Right atrium auricular region (tissue), 2 donors: Measurements from ENCODE around the gene MRTFB. TPM values are rescaled to one million over a fixed set of nuclear protein-coding genes. Genes with fewer than 3 reads are reported as not detected.
A peak's percentile ranks its signal among the peaks of the same experiment; 100 is the strongest.

Experiments
- DNase-seq: peaks from one replicate; pipeline ENCODE4 v3.0.0-alpha.2; 2019; ENCODE audit warnings: low spot score
- H3K27ac ChIP-seq, 2 donors: fragments of 200-600 bp; sonication (generic); 1 replicate in 1 of 2; 2 replicates in 1 of 2; pipeline ENCODE4 v1.5.1; 2016 to 2019
- H3K27me3 ChIP-seq, 2 donors: fragments of 200-600 bp; sonication (generic); one replicate each; pipeline versions ENCODE4 v1.5.1 to v1.6.0; 2017 to 2019
- H3K36me3 ChIP-seq: fragments of 200-600 bp; sonication (generic); one replicate; pipeline ENCODE4 v1.5.1; 2016
- H3K4me1 ChIP-seq, 2 donors: fragments of 200-600 bp; sonication (generic); one replicate each; pipeline versions ENCODE4 v1.5.1 to v1.6.0; 2017 to 2019
- H3K4me3 ChIP-seq, 2 donors: fragments of 200-600 bp; sonication (generic); 1 replicate in 1 of 2; 2 replicates in 1 of 2; pipeline ENCODE4 v1.5.1; 2017 to 2019; ENCODE audit warnings: mild to moderate bottlenecking in 1 of 2, moderate library complexity in 1 of 2
- H3K9me3 ChIP-seq, 2 donors: fragments of 200-600 bp; sonication (generic); one replicate each; pipeline ENCODE4 v1.5.1; 2019
- total RNA-seq, 2 donors: library from RNA; depleted of rRNA; stranded (reverse); fragments of >200 nt; gene quantifications; one replicate each; pipeline ENCODE4 v1.1.0, GENCODE V29; 2016
- TF ChIP-seq, protein P1 (sequence below), 2 donors: fragments of 200-600 bp; sonication (generic); IDR thresholded peaks; one replicate each; pipeline ENCODE4 v1.5.1; 2019; ENCODE audit warnings: antibody characterized with exemption in 2 of 2

MRTFB gene
- total RNA-seq, 2 donors from 2014 or later = 38.6 to 46.5 TPM

DNA sequence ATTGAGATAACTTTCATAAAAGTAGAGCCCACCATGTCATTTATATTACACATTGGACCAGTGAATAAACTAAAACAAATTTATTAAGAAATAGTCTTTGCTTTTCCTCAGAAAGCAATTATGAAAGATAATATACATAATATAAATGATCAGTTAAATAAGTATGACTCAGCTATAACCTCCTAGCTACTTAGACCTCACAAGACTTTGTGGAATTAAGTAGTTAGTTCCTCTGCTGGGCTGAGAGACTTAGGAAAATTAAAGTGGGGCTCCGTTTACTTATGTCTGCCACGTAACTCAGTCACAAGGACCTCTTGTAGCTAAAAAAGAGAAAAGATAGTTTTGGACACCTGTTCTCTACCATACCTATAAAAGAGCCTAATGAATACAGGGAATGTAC lies 76.9 kb downstream of the MRTFB start:
- Histone ChIP-seq H3K27ac (no peak overlapping the region), H3K27me3 (no peaks in the 10 kb centered on the region), H3K4me1 (peaks cover 0 to 20% of the 10 kb centered on the region in 2 donors), H3K4me3 (no peak overlapping the region), H3K9me3 (no peaks in the 10 kb centered on the region), H3K36me3 (no peaks in the 10 kb centered on the region)
- TF ChIP-seq, protein P1, sequence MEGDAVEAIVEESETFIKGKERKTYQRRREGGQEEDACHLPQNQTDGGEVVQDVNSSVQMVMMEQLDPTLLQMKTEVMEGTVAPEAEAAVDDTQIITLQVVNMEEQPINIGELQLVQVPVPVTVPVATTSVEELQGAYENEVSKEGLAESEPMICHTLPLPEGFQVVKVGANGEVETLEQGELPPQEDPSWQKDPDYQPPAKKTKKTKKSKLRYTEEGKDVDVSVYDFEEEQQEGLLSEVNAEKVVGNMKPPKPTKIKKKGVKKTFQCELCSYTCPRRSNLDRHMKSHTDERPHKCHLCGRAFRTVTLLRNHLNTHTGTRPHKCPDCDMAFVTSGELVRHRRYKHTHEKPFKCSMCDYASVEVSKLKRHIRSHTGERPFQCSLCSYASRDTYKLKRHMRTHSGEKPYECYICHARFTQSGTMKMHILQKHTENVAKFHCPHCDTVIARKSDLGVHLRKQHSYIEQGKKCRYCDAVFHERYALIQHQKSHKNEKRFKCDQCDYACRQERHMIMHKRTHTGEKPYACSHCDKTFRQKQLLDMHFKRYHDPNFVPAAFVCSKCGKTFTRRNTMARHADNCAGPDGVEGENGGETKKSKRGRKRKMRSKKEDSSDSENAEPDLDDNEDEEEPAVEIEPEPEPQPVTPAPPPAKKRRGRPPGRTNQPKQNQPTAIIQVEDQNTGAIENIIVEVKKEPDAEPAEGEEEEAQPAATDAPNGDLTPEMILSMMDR (IDR thresholded peaks at IDR 0.05) = no peak
- DNase-seq = no peak

DNA sequence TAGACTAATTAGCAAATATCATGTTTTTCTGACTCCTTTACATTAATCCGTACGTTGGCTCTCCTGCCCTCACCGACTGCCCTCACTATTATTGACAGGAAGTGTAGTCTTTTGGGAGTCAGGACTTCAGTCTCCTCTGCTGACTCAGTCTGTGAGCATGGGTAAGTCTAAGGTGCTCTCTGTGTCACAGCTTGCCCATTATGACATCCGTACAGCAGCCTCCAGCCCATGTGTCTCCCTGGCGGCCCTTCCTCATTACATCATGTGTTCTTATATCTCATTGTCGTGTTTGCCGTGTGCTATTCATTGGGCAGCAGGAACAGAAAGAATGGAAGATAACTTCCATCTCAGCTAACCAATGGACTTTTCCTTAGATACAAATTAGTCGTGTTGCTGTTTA lies 77.5 kb downstream of the MRTFB start:
- H3K4me3 ChIP-seq = no peak overlapping the region
- H3K27ac ChIP-seq = no peak overlapping the region
- no peaks in the 10 kb centered on the region for H3K36me3 ChIP-seq
- H3K27me3 ChIP-seq = no peaks in the 10 kb centered on the region
- TF ChIP-seq, protein P1 (IDR thresholded peaks at IDR 0.05) = no peak
- no peaks in the 10 kb centered on the region for H3K9me3 ChIP-seq
- no peak for DNase-seq
- H3K4me1 ChIP-seq = peaks cover 0 to 20% of the 10 kb centered on the region in 2 donors

DNA sequence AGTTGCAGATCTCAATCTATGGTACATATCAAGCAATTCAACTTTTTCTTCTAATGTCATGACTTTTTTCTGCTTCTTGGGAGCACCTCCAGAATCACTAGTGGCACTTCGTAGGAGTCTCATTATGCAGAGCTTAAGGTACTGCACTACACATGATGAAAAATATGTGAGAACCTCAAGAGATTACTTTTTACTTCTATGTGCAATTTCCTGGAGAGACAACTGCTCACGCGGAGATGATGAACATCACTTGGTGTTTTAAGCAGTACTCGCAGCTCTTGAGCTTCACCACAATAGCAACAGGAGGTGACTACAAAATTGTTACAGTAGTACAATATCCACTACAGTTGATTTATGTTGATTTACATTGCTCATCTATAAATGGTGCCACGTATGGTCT lies 79.7 kb downstream of the MRTFB start:
- no peak overlapping the region for H3K4me3 ChIP-seq
- no peaks in the 10 kb centered on the region for H3K9me3 ChIP-seq

DNA sequence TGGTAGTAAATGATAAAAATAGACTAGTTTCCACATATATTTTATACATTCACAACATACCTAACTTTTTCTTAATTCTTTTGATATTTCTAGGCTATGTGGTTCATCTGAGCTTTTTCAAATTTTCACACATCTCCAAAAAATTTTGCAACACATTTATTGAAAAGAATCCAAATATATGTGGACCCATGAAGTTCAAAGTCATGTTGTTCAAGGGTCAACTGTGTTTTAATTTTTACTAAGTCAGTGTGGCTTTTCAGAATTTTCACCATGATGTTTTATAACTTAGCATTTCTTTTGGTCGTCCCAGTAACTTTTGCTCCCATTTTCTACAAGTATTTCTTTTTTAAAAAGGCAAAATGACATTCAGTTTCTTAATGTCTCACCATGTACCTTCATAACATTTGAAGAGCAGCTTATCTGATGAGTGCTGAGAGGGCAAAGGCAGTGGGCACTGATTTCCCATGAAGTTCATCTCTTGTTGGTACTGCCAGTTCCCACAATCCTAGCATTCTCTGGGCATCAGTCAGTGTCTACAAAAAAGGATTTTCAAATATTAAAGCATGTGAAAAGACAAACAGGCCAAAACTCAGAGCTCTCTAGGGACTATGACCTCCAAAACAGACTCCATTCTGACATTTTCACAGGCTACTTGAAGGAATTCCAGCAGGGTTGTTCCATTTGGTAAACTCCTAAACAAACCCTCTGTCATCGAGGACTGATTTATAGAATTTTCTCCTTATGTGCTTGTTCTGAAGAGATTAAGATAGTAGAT lies 80.3 kb downstream of the MRTFB start:
- H3K27ac ChIP-seq = peak overlapping the region; percentile 40 to 81
- TF ChIP-seq, protein P1 (IDR thresholded peaks at IDR 0.05) = no peak
- DNase-seq = no peak

More for the DNA sequence above, 79.7 kb downstream of the MRTFB start:
- no peaks in the 10 kb centered on the region for H3K27me3 ChIP-seq
- TF ChIP-seq, protein P1 (IDR thresholded peaks at IDR 0.05) = no peak
- H3K4me1 ChIP-seq = peaks cover 0 to 23% of the 10 kb centered on the region in 2 donors
- H3K27ac ChIP-seq = peak overlapping the region in 1 of 2 donors; percentile 81
- no peak for DNase-seq
- no peaks in the 10 kb centered on the region for H3K36me3 ChIP-seq

DNA sequence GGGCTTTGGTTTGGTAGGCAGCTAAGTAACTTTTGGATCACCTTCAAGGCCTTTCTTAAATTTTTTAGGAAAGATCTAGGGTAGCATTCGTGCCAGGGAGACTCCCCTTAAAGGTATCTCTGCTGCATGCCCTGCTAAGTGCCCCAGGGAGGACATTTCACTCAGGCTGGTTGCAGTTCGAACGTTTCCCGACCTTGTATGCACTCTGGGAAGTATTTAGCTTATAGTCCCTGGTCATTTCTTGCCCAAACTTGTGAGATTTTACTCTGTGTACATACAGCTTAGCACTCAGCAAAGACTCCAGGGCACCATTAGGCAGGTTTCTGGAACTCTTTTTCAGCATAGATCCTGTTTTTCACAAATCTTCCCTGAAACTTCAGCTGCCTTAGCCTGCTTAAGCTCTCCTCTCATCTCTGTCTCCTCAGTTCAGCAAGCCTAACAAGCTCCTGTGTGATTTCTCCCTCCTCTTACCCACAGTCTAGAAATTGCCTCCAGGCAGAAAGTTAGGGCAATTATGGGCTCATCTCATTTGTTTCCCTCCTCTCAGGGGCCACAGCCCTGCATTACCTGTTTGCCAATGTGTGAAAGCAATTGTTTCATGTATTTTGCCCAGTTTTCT lies 84.6 kb downstream of the MRTFB start:
- TF ChIP-seq, protein P1 (IDR thresholded peaks at IDR 0.05) = no peak
- Histone ChIP-seq H3K27ac (peak overlapping the region; percentile 9 to 44), H3K4me3 (no peak overlapping the region)

More for the DNA sequence above, 80.3 kb downstream of the MRTFB start:
- Histone ChIP-seq H3K4me3 (no peak overlapping the region), H3K9me3 (no peaks in the 10 kb centered on the region), H3K36me3 (no peaks in the 10 kb centered on the region), H3K4me1 (peaks cover 0 to 29% of the 10 kb centered on the region in 2 donors), H3K27me3 (no peaks in the 10 kb centered on the region)

More for the DNA sequence above, 84.6 kb downstream of the MRTFB start:
- H3K4me1 ChIP-seq = peaks cover 0 to 27% of the 10 kb centered on the region in 2 donors
- DNase-seq = no peak
- H3K36me3 ChIP-seq = no peaks in the 10 kb centered on the region
- no peaks in the 10 kb centered on the region for H3K27me3 ChIP-seq
- H3K9me3 ChIP-seq = no peaks in the 10 kb centered on the region
